GM12801 (cell line): ENCODE results near the gene PLEKHM3.

Experiments
- CTCF ChIP-seq: IDR thresholded peaks from one replicate; pipeline ENCODE4 v1.5.1; 2011; ENCODE audit warnings: control low read depth; ENCODE audit not compliant: insufficient read length; ENCODE audit errors: extremely low read depth

PLEKHM3 gene

GRCh38 chr2:207901829-207902228 lies 123.5 kb downstream of the PLEKHM3 start:
- no peak for TF ChIP-seq CTCF

- TF ChIP-seq CTCF: no peak
Measured at GRCh38 chr2:207901401-207901800, 123.9 kb downstream of the PLEKHM3 start.

- no peak for TF ChIP-seq CTCF
Measured at GRCh38 chr2:207898354-207898695, 127.0 kb downstream of the PLEKHM3 start.

- no peak for TF ChIP-seq CTCF
Measured at GRCh38 chr2:207897541-207898353, 127.6 kb downstream of the PLEKHM3 start.

- TF ChIP-seq CTCF: no peak
Measured at GRCh38 chr2:207896525-207897285, 128.6 kb downstream of the PLEKHM3 start.

GRCh38 chr2:207895274-207895860 lies 130.0 kb downstream of the PLEKHM3 start:
- no peak for TF ChIP-seq CTCF

- no peak for TF ChIP-seq CTCF
Measured at GRCh38 chr2:207892716-207893402, 132.5 kb downstream of the PLEKHM3 start.
